ENCODE data around the gene UFSP2. TPM values are rescaled to one million over a fixed set of nuclear protein-coding genes. Genes with fewer than 3 reads are reported as not detected.

UFSP2 gene
- total and polyA plus RNA-seq, 11 donors = 17.7 to 52.4 (median 35.0) TPM

GRCh38 chr4:185374027-185374426 is 51.7 kb downstream of the UFSP2 start:
- Histone ChIP-seq H3K9me3 (no peaks in the 10 kb centered on the region), H3K4me1 (peaks cover 0 to 7% (median 0%) of the 10 kb centered on the region in 12 donors), H3K36me3 (peaks cover 0 to 41% (median 18%) of the 10 kb centered on the region in 9 donors), H3K27ac (no peak overlapping the region), H3K27me3 (no peaks in the 10 kb centered on the region), H3K4me3 (no peak overlapping the region)
- DNase-seq (no peak), ATAC-seq (no peak)
- TF ChIP-seq POLR2A (IDR thresholded peaks at IDR 0.05) = no peak
- no peak for TF ChIP-seq CTCF (IDR thresholded peaks at IDR 0.05)
- 84 to 92% (median 87%) methylated on average over 7 of the region's 7 CpGs for WGBS, 4 donors
- intact Hi-C loops (cut with DNase I) = loop anchor here in 1 of 10 donors (5.0 kb wide), 1 partner anchor 37 kb away; no protein-coding TSS in a partner anchor

GRCh38 chr4:185371702-185372101 is 54.1 kb downstream of the UFSP2 start:
- no peak overlapping the region for H3K4me3 ChIP-seq
- no peaks in the 10 kb centered on the region for H3K27me3 ChIP-seq
- ATAC-seq (no peak), DNase-seq (no peak)
- intact Hi-C loops (cut with DNase I) = loop anchor here in 1 of 10 donors (5.0 kb wide), 1 partner anchor 34 kb away; no protein-coding TSS in a partner anchor
- no peak overlapping the region for H3K27ac ChIP-seq
- TF ChIP-seq POLR2A (IDR thresholded peaks at IDR 0.05) = no peak
- H3K9me3 ChIP-seq = no peaks in the 10 kb centered on the region
- peaks cover 0 to 7% (median 0%) of the 10 kb centered on the region in 12 donors for H3K4me1 ChIP-seq
- 95 to 98% (median 97%) methylated on average over 11 of the region's 11 CpGs for WGBS, 4 donors
- H3K36me3 ChIP-seq = peaks cover 0 to 43% (median 18%) of the 10 kb centered on the region in 9 donors

- no peak for ATAC-seq
- 96 to 97% (median 96%) methylated on average over 11 of the region's 11 CpGs for WGBS, 4 donors
- H3K36me3 ChIP-seq = peaks cover 0 to 48% (median 18%) of the 10 kb centered on the region in 9 donors
Measured at GRCh38 chr4:185370268-185370949, 55.4 kb downstream of the UFSP2 start.

GRCh38 chr4:185369731-185370130 is 56.0 kb downstream of the UFSP2 start:
- DNase-seq = no peak
- no peak overlapping the region for H3K27ac ChIP-seq
- H3K4me3 ChIP-seq = no peak overlapping the region
- WGBS, 4 donors = 73 to 86% (median 83%) methylated on average over 3 of the region's 3 CpGs
- peaks cover 0 to 50% (median 18%) of the 10 kb centered on the region in 9 donors for H3K36me3 ChIP-seq
- H3K9me3 ChIP-seq = no peaks in the 10 kb centered on the region
- no peaks in the 10 kb centered on the region for H3K27me3 ChIP-seq
- H3K4me1 ChIP-seq = peaks cover 0 to 7% (median 0%) of the 10 kb centered on the region in 12 donors
- ATAC-seq = no peak
- intact Hi-C loops (cut with DNase I) = loop anchor here in 1 of 10 donors (5.0 kb wide), 1 partner anchor 32 kb away; no protein-coding TSS in a partner anchor
- TF ChIP-seq POLR2A (IDR thresholded peaks at IDR 0.05) (no peak), CTCF (IDR thresholded peaks at IDR 0.05) (no peak)

More at GRCh38 chr4:185370268-185370949, 55.4 kb downstream of the UFSP2 start:
- TF ChIP-seq CTCF (IDR thresholded peaks at IDR 0.05) (no peak), POLR2A (IDR thresholded peaks at IDR 0.05) (no peak)
- peaks cover 0 to 7% (median 0%) of the 10 kb centered on the region in 12 donors for H3K4me1 ChIP-seq
- no peaks in the 10 kb centered on the region for H3K27me3 ChIP-seq
- no peaks in the 10 kb centered on the region for H3K9me3 ChIP-seq
- DNase-seq = no peak
- intact Hi-C loops (cut with DNase I) = loop anchor here in 1 of 10 donors (5.0 kb wide), 1 partner anchor 33 kb away; no protein-coding TSS in a partner anchor
- no peak overlapping the region for H3K27ac ChIP-seq
- H3K4me3 ChIP-seq = no peak overlapping the region

Measured in heart left ventricle (tissue), 16 donors.